HCT116 (cell line): ENCODE data around the gene ETFA.

Experiments used
- CTCF ChIP-seq, 3 experiments: fragments of 200-600 bp in 1 of 3; sonication (generic) in 1 of 3; IDR thresholded peaks in 2 of 3; conservative IDR thresholded peaks in 1 of 3; 2 replicates each; pipeline ENCODE4 v1.5.1; 2012 to 2017; ENCODE audit warnings: low read depth in 2 of 3, low read length in 2 of 3, antibody characterized with exemption in 1 of 3, borderline replicate concordance in 1 of 3, control low read depth in 1 of 3, mild to moderate bottlenecking in 1 of 3, mixed read lengths in 1 of 3, mixed run types in 1 of 3, moderate library complexity in 1 of 3; ENCODE audit not compliant: insufficient read depth in 1 of 3
- POLR2A ChIP-seq: IDR thresholded peaks from 2 replicates; pipeline ENCODE4 v1.7.0; 2011; ENCODE audit warnings: borderline replicate concordance; ENCODE audit not compliant: insufficient read depth, insufficient read length; ENCODE audit errors: extremely low read depth
- POLR2AphosphoS5 ChIP-seq: IDR thresholded peaks from 2 replicates; pipeline ENCODE4 v1.6.1; 2011; ENCODE audit warnings: mild to moderate bottlenecking, low read depth, low read length, moderate library complexity
- ZFX ChIP-seq: fragments of 450-650 bp; IDR thresholded peaks from 2 replicates; pipeline ENCODE4 v1.6.1; 2017

GRCh38 chr15:76229266-76229665 lies 82.0 kb downstream of the ETFA start:
- TF ChIP-seq CTCF (IDR thresholded peaks at IDR 0.05 in 2 of 3, conservative IDR thresholded peaks at IDR 0.05 in 1 of 3; ENCODE audit: borderline replicate concordance in 1 of 3, insufficient read depth in 1 of 3, low read depth in 2 of 3, low read length in 2 of 3) (no peak), POLR2AphosphoS5 (no peak), ZFX (no peak), POLR2A (no peak)
